Measurements from ENCODE around the gene COG3.

DNA sequence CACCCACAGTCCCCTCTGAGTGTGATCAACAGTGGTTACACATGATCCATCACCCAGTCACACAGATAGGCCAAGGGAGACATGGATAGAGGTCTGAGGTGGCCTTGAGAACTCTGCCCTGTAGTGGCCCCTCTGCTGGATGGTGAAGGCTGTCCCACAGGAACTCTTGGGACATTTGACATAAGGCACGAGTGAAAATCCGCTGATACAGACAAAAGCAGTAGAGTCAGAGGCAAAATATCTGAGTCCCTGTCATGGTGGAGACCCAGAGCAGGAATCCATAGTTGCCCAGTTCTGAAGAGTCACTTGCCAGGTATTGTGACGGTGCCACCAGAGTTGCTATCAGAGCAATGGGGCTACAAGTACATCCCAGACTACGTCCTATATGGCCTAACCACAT is 27.8 kb upstream of the COG3 start:
- no peak for TF ChIP-seq CTCF (IDR thresholded peaks at IDR 0.05; ENCODE audit: insufficient read depth, low read length, poor library complexity, severe bottlenecking)
- TF ChIP-seq EZH2phosphoT487 (conservative IDR thresholded peaks at IDR 0.05; ENCODE audit: low read length): no peak

All from SU-DHL-6 (cell line).